GM20000 (cell line): ENCODE results near the gene FAM53B.
A peak's percentile ranks its signal among the peaks of the same experiment; 100 is the strongest.

ENCODE experiments used
- DNase-seq: peaks from one replicate; pipeline ENCODE4 v3.0.0; 2012; ENCODE audit warnings: low spot score
- CTCF ChIP-seq: IDR thresholded peaks from 2 replicates; pipeline ENCODE4 v1.5.1; 2012; ENCODE audit warnings: mild to moderate bottlenecking, control low read depth; ENCODE audit errors: extremely low read depth, missing control alignments

Gene FAM53B

GRCh38 chr10:124650263-124650662 is 93.9 kb downstream of the FAM53B start:
- TF ChIP-seq CTCF = no peak
- no peak for DNase-seq

GRCh38 chr10:124649214-124649613 is 95.0 kb downstream of the FAM53B start:
- no peak for DNase-seq
- TF ChIP-seq CTCF = no peak

- TF ChIP-seq CTCF = no peak
- DNase-seq = peak; percentile 56
Observed at GRCh38 chr10:124648738-124649137, 95.4 kb downstream of the FAM53B start.

DNA sequence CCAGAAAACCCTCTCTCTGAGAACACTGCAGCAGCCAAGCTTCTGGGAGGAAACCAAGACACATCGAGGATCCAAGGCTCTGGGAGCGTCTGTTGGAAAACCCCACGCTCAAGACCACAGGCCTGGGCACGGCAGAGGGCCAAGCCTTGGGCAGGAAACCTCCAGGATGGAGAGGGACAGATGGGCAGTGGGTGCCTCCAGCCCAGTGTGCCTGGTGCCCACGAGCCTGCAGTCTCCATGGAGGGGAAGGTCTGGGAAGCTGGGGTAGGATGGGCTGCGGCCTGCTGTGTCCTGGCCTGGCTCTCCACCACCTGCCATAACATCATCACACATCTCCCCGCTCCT is 96.1 kb downstream of the FAM53B start:
- TF ChIP-seq CTCF = no peak
- DNase-seq = no peak

DNA sequence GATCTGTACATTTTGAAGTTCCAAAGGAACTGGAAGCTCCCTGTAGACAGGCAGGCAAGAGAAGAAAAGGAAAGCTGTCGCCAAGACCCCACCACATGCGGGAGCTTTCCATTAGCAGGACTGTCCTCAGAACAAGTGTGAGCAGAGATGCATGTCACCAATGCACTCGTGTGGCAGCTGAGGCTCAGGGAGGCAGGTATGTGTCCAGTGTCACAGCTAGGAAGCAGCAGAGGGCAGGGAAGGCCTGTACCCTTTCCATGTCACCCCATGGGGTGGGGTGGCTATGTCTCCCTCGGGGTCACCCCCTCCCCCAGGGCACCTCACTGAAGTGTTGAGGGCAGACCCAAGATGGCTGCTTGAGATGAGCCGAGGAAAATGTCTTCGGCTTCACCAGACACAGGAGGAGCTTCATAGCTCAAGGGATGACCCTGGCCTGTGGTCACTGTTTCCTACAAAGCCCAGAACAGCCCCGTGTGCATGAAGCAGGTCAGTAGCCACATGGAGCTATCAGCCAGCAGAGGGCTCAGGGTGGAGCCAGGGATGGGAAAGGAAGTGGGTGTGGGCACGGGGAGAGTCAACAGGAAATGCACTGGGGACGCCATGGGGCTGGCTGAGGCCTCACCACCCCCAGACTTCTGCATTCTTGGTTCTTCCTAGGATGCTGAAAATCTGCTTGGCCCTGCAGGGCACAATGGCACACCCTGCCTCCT is 96.6 kb downstream of the FAM53B start:
- peak; percentile 30 for TF ChIP-seq CTCF
- peak; percentile 68 for DNase-seq

DNA sequence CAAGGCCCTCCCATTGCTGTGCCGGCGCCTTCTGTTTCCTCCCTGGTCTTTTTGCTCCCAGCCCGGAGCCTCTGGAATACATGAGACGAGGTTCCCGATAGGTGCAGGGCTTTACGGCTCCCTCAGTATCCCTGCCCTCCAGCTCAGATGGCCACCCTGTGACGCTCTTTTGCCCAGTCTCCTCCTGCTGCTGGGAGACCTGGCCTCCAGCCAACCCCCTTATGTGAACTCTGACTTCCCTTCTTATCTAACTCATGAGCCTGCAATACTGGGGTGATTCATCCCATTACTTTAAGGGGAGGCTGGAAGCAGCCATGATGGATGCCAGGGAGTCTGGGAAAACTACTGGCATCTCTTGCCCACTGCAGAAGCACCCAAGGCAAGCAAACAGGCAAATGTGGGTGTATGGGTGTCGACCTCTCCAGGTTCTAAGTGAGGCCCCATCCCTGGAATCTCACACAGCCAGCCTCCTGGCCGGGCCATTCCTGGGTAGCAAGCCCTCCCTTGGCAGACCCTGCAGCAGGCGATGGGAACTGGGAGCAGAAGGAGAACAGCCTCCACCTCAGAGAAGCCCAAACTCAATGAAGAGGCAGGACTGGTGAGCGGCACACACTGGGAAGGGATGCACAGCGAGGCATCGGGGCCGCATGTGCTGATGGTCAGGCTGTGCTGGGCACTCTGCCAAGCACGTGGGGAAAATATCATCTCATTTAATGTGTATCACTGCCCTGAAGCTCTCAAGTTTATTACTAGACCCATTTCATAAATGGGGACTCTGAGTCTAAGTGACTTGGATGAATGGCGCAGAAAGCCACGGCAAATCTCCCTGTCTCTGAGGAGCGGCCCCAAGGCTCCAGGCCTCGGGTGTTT is 97.5 kb downstream of the FAM53B start:
- no peak for DNase-seq

More for the DNA sequence above, 97.5 kb downstream of the FAM53B start:
- TF ChIP-seq CTCF = no peak
